Measurements from ENCODE around the gene SLC7A5.

Gene SLC7A5

DNA sequence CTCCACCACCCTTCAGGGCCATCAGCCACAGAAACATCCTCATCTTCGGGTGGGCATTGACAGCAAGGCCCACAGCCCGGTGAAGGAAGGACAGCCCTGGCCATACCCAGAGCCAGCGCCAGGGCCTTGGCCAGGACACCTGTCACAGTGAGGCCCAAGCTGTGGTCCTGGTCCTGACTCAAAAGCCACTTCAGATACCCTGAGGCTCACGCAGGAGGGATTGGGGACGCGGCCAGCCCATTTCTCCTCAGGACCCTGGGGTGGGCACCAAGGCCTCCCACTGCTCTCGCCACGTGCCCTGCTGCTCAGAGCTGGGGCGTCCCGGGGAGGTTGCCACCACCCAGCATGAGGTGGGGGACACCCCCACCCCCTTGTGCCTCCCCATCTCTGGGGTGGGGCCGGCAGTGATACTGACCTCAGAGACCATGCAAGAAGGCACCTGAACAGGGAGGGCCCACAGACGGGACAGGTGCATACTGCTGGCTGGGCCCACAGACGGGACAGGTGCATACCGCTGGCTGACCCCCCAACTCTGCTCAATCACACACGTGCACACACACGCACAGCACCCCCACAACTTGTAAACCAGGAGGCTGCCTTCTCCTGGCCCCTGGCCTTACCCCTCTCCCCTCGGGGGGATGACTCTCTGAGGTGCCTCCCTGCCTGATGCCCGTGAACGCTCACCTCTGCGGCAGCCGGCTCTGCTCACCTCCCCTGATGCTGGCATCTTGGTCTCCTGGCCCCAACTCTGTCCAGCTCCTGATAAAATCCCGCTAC is 14.2 kb downstream of the SLC7A5 start:
- peak overlapping the region; percentile 80 for H3K27ac ChIP-seq
- no peak for TF ChIP-seq ZFX (IDR thresholded peaks at IDR 0.05)
- TF ChIP-seq CTCF (conservative IDR thresholded peaks at IDR 0.05): no peak

- TF ChIP-seq CTCF (conservative IDR thresholded peaks at IDR 0.05) (no peak), ZFX (IDR thresholded peaks at IDR 0.05) (no peak)
- peak overlapping the region; percentile 80 for H3K27ac ChIP-seq
Measured at GRCh38 chr16:87854053-87854906, 15.0 kb downstream of the SLC7A5 start.

- H3K27ac ChIP-seq: peak overlapping the region; percentile 80
- TF ChIP-seq ZFX (IDR thresholded peaks at IDR 0.05) (no peak), CTCF (conservative IDR thresholded peaks at IDR 0.05) (no peak)
Measured at GRCh38 chr16:87853411-87854052, 15.8 kb downstream of the SLC7A5 start.

- TF ChIP-seq CTCF (conservative IDR thresholded peaks at IDR 0.05): no peak
- no peak overlapping the region; the same call in 1 of the 2 replicates for H3K27ac ChIP-seq
Measured at GRCh38 chr16:87851601-87852000, 17.7 kb downstream of the SLC7A5 start.

GRCh38 chr16:87851141-87851587 is 18.1 kb downstream of the SLC7A5 start:
- H3K27ac ChIP-seq: no peak overlapping the region; the same call in 1 of the 2 replicates
- no peak for TF ChIP-seq ZFX (IDR thresholded peaks at IDR 0.05)
- TF ChIP-seq CTCF (conservative IDR thresholded peaks at IDR 0.05): no peak

DNA sequence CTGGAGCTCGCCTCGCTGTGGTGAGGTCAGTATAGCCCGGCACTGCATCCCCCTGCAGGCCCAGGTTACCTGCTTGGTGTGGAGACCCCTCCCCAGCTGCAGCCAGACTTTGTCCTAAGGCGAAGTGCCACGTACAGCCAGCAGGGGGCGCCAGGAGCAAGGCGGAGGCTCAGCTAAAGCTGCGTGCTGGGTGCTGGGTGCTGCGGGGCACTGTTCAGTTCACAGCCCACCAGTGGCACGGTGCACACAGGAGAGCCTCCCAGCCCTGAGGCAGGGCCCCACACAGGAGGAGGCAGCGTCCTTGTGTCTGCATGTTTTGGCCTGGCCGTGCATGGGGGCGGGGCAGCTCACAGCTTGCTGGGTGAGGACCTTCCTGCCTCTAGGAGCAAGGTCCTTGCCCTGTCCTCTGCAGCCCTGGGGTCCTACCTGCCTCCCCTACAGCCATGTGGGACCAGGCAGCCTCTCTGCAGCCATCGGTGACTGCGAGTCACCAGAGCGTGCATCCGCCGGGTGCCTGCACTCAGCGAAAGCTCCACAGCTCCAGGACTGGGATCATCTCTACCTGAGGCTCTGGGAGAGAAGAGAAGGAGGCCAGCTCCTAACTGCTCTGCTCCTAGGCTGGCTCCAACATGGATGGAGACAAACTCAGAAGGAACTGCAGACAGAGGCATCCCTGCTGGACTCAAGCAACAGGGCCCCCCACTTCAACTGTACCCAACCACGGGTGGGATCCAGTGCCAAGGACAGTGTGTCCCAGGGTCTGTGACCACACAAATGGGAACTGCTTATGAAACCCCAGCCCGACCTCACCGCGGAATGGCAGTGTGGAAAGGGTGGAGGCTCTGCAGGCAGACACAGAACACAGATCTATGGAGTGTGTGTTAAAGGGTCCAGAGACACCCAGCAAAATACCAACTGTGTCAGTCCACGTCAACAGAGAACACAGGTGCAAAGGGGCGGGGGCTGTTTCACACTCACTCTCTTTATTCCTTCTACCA is 19.0 kb downstream of the SLC7A5 start:
- TF ChIP-seq ZFX (IDR thresholded peaks at IDR 0.05) (no peak), CTCF (conservative IDR thresholded peaks at IDR 0.05) (peak; percentile 97)
- peak overlapping the region; percentile 31; the same call in 1 of the 2 replicates for H3K27ac ChIP-seq

All from C4-2B (cell line).